PC-3 (cell line): Measurements from ENCODE around the gene HARBI1.

Source experiments
- CTCF ChIP-seq: fragments of 300-600 bp; sonication (generic); conservative IDR thresholded peaks from 2 replicates; pipeline ENCODE4 v1.5.1; 2017; ENCODE audit warnings: antibody characterized with exemption, low read depth, mild to moderate bottlenecking, low read length
- EZH2 ChIP-seq: fragments of 300-600 bp; sonication (generic); IDR thresholded peaks from one replicate; pipeline ENCODE4 v1.6.1; 2017; ENCODE audit warnings: antibody characterized with exemption, mild to moderate bottlenecking, low read length; ENCODE audit not compliant: unreplicated experiment

- TF ChIP-seq CTCF = no peak
- no peak for TF ChIP-seq EZH2
Observed at GRCh38 chr11:46665356-46665755, 48.3 kb upstream of the HARBI1 start.
